ENCODE measurements around the gene CNRIP1.
"Not testable (repeated sequence)": the region's sequence is repeated elsewhere in the genome, so short reads cannot be mapped to it uniquely, and the experiment has no call there.

CNRIP1 gene

DNA sequence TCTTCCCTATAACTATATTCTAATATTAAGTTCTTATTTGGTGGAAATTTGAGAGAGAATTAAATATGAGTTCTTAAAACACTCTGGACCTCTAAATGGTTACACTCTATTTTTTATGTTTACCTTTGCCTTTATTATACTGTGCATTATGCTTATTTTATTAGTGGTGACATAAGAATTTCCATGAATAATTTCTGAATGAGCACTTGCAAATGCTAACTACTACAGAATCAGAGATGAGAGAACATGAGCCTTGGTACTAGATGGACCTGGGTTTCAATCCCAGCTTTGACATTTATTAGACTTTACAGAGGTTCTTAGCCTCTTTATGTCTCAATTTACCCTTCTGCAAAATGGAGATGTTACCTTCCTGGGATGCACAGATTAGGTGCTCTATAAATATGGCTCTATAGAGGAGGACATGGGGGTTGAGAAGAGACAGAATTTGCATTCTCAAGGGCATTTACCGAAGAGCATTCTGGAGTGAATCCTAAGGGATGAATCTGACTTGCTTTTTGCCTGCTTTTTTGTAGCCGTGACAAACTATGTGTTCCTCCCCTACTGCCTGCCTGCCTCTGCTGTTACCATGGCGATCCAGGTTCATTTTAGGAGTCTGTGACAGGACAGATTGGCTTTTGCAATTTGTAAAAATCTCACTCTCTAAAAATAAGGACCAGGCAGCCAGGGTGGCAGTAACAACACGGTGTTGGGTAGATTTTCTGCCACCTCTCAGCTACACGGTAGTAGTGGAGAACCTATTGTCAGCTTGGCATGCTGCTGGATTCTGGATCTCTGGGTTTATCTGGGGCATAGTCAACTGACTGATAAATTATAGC lies 20.7 kb upstream of the CNRIP1 start:
- no peak for DNase-seq

DNA sequence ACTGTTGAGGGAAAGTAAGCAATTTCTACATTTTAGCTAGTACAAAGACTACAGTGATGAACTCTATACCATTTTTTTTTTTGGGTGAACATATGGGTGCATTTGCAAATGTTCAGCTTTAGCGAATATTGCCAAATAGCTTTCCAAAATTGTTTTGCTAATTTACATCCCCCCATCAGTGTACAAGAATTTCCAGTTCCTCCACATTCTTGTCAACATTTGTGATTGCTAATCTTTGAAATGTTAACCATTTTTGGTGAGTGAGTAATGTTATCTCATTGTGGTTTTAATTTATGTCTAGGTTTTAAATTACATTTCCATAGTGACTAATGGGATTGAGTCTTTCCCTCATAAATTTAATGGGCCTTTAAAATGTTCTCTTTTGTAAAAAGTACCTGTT lies 16.4 kb upstream of the CNRIP1 start:
- no peak for DNase-seq

DNA sequence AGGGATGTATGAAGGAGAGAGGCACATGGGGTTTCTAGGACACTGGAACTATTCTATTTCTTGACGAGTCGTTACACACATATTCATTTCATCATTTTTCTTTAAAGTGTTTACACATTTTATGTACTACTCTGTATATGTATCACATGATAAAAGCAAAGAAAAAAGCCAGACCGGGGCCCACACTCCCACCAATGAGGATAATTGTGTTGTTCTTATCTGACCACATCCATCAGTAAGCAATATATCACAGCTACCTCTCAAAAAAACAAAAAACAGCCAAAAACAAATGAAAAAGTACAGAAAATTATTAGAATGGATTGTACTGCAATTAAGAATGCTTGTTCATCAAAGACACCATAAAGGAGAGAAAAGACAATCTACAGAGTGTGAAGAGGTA lies 14.2 kb upstream of the CNRIP1 start:
- no peak for DNase-seq

GRCh38 chr2:68333009-68333408 lies 13.3 kb upstream of the CNRIP1 start:
- no peak for DNase-seq

DNA sequence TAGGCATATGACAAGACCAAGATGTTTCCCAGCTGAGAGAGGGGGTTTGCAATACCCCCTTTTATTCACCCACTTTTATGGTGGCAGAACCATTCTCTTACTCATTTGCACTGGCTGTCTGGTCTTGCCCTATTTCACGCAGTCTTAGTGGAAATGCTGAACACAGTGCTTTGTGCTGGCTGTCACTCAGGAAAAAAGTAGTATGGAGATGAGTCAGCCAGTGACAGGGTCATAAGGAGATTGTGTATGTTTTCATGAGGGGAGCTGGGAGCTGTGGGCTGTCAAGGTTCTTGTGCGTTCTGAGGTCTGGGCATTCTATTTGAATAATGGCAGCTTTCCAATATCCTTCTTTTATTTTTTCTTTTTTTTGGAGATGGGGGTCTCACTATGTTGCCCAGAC lies 10.9 kb upstream of the CNRIP1 start:
- DNase-seq: no peak

- no peak for DNase-seq
These were observed 9.2 kb upstream of the CNRIP1 start for GRCh38 chr2:68328901-68329300.

GRCh38 chr2:68325056-68325455 lies 5.3 kb upstream of the CNRIP1 start:
- DNase-seq: no peak

DNA sequence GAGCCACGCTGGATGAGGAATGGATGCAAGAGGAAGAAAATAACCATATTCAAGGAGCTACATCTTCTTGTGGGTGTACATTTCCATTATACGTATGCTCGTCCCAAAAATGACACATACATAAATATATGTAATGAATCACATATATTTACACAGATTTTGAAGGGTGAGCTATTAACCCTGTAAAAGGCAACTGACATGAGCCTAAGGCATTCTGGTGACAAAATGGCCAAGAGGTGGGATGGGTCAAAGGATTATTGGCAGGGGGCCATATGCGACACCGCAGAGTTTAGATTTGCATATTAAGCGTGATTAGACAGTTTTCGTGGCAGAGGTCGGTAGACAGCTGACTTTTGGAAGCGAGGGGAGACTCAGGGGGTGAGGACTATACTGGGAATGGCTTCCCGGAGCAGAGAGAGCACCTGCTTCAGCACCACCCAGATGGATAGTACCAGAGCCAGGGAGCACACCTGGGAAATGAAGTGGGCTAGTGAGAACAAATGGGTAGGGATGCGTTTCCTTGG lies 431 bp upstream of the CNRIP1 start:
- no peak for DNase-seq

DNA sequence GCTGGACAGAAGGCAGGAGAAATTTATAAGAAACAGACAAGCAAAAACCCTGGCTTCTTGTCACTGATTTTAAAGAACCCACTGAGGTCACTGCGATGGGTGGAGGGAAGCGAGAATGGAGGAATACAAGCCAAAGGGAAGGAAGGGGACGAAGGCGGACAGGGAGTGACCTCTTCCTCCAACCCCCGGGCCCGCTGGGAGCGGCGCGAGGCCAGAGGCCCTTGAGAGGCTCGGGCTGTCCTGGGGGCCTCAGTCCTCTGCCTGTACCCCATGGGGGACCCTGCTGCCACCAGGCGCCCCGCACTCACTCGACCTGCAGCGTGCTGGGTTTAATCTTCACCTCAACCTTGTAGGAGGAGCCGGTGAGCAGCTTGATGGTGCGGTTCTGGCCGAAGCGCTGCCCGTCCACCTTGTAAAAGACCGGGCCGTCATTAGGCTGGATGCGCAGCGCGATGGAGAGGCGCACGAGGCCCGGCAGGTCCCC lies 793 bp downstream of the CNRIP1 start:
- DNase-seq: no peak

GRCh38 chr2:68317971-68318913 lies 1.5 kb downstream of the CNRIP1 start:
- DNase-seq: no peak

DNA sequence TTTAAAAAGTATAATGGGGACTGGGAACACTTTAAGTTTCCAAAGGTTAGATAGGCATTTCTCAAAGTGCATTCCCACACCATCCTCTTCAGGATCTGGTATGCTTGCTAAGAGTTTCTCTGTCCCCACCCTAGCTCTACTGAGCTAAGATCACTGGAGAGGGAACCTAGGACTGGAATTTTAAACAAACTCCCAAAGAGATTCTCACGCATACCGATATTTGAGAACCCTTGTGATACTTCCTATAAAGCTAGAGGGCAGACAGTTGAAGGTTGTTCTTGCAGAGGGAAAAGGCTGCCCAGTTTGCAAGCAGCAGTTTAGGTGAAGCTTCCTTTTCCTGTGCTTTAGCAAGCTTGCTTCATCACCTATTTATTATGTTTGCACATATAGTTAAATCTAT lies 3.6 kb downstream of the CNRIP1 start:
- DNase-seq: no peak

- no peak for DNase-seq
These were observed 8.7 kb downstream of the CNRIP1 start for GRCh38 chr2:68311033-68311432.

GRCh38 chr2:68309426-68309825 lies 10.3 kb downstream of the CNRIP1 start:
- DNase-seq: no peak

GRCh38 chr2:68303902-68304272 lies 15.9 kb downstream of the CNRIP1 start:
- DNase-seq: not testable (repeated sequence)

- DNase-seq: no peak
These were observed 16.5 kb downstream of the CNRIP1 start for GRCh38 chr2:68303033-68303901.

DNA sequence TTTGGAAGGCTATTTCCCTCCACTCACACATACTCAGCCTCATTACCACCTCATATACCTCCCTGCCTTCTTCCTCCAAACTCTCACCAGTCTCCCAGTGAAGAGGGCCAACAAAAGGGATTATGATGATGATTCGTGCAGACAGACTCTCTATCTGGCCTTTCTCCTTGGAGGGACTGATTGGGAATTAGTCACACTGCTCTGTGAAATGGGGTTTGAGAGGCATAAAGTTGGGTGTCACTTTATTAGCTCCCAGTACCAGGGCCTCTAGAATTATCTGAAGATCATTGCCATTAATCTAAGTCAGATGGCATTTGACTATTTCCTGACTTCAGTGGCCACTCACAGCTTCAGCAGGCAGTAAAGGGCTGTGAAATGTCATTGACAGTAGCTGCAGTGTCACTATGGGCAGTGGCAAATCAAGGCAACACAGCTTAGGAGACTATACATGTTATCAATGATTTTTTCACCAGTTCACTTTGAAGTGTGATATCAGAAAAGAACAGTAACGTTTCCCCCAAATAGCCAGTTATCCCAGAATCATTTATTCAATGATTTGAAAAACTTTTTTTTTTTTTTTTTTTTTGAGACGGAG lies 17.4 kb downstream of the CNRIP1 start:
- no peak for DNase-seq

DNA sequence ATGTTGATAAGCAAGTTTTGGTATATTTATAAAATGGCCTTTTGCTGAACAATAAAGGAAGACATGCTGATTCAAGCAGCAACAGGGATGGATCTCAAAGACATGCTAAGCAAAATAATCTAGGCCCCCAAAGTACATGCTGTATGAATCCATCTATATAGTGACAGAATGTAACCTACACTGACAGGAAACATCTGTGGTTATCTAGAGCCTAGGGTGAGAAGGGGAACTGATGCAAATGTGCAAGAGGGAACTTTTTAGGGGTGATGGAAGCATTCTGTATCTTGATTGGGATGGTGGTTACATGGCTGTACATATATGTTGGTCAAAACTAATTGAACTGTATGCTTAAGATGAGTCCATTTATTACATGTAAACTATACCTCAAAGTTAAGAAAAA lies 24.2 kb downstream of the CNRIP1 start:
- DNase-seq: no peak

DNA sequence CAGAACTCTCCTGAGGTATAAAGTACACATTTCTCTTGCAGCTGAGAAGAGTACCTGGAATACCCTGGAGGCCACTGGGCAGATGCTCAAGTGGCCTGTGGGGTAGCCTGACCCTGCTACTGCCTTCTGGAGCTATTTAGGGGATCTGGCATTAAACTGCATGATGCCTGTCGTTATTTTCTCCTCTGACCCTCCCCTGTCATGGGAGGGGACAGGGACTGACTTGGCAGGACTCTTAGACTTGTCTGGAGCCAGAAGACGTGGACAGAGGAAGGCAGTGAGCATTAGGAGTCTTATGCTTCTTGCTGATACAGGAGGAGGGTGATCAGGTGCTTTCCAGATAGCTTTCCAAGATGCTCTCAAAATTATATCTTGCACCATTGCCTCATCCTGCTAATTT lies 24.8 kb downstream of the CNRIP1 start:
- DNase-seq: no peak

DNA sequence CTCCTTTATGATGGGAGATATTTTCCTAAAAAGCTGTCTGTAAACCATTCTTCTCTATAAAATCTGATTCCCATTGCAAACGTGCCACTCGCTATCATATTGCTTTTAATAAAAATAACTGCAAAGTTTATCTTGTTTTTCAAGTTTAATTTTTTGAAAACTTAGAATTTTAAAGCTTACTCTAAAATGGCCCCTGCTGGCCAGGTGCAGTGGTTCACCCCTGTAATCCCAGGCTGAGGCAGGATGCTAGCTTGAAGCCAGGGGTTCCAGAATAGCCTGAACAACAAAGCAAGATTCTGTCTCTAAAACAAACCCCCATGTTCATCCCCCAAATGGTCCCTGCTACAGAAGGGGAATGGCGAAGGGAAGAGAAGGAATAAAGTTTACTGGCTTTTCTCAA lies 25.6 kb downstream of the CNRIP1 start:
- DNase-seq: no peak

DNA sequence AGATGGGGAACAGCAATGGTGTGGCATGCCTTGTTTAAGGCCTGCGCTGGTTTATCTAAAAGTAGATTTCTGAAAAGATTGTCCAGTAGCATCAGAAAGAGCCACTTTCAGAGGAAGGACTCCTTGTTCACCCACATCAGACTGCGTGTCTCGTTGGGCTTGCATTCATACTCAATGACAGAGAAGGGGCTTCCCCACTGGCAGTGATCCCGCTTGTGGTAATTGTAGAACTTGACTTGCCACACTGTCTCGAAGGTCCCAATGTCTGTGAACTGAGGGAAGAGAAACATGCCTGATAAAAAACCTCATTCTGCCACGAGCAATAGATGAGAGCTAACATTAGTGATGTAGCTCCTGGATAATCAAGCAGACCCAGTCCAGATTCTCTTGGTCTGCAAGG lies 26.0 kb downstream of the CNRIP1 start:
- no peak for DNase-seq

DNA sequence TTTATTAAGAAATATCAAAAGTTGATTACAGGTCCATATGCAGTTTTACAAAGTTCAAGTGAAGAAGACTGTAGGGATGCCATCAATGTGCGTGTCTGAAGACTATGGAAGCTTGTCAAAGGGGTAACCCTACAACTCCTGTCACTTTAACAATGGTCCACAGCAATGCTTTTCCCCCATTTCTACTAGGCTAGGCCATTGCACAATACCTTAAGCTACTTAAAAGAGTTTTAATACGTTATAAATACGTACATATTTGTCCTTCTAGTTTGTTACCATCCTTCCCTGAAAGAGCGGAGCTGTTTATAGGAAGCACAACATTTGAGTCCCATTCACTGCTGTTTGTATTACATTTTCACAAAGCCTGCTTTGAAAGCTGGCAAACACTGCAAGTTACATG lies 26.7 kb downstream of the CNRIP1 start:
- no peak for DNase-seq

- no peak for DNase-seq
These were observed 27.5 kb downstream of the CNRIP1 start for GRCh38 chr2:68292108-68292710.
